SH-SY5Y (cell line): ENCODE results near the gene PLAAT2.

ENCODE experiments used
- GATA2 ChIP-seq: IDR thresholded peaks from 2 replicates; pipeline ENCODE4 v1.6.1; 2011; ENCODE audit warnings: mild to moderate bottlenecking, low read depth, low read length
- GATA3 ChIP-seq: IDR thresholded peaks from 2 replicates; pipeline ENCODE4 v1.6.1; 2011; ENCODE audit warnings: low read depth, mild to moderate bottlenecking, low read length, moderate library complexity

- TF ChIP-seq GATA3 (no peak), GATA2 (no peak)
These were observed 50.4 kb downstream of the PLAAT2 start for GRCh38 chr11:63512816-63513215.
